Activated naive CD4-positive, alpha-beta T cell treated with anti-CD3 and anti-CD28 coated beads, Interleukin-2, amount 10 ng/mL, durations not matched to agents 7 days and 5 days (primary cell): Measurements from ENCODE around the gene KMT2B.
A peak's percentile ranks its signal among the peaks of the same experiment; 100 is the strongest.
"Not testable (repeated sequence)": the region's sequence is repeated elsewhere in the genome, so short reads cannot be mapped to it uniquely, and the experiment has no call there.

Source experiments
- CTCF ChIA-PET: fragments of 350-600 bp; sonication (Branson Sonifier 250); formaldehyde crosslinking; loops from one replicate; lab custom pipeline; 2021; ENCODE audit warnings: antibody characterized with exemption; lab: Charles Lee
- DNase-seq: peaks from one replicate; pipeline ENCODE4 v3.0.0-alpha.2; 2020
- H3K27ac Mint-ChIP-seq: one replicate; pipeline ENCODE4 v1.8.0; 2021; ENCODE audit warnings: mild to moderate bottlenecking, moderate library complexity, mixed read lengths
- H3K27me3 Mint-ChIP-seq: one replicate; pipeline ENCODE4 v1.8.0; 2021; ENCODE audit warnings: mild to moderate bottlenecking, mixed read lengths
- H3K36me3 Mint-ChIP-seq: one replicate; pipeline ENCODE4 v1.8.0; 2021; ENCODE audit warnings: mixed read lengths
- H3K4me1 Mint-ChIP-seq: one replicate; pipeline ENCODE4 v1.8.0; 2021; ENCODE audit warnings: mixed read lengths
- H3K4me3 Mint-ChIP-seq: one replicate; pipeline ENCODE4 v1.8.0; 2021; ENCODE audit warnings: mild to moderate bottlenecking, moderate library complexity, mixed read lengths
- H3K9me3 Mint-ChIP-seq: one replicate; pipeline ENCODE4 v1.8.0; 2021; ENCODE audit warnings: mixed read lengths

KMT2B gene

GRCh38 chr19:35715355-35715809 is 2.4 kb upstream of the KMT2B start:
- no peak for DNase-seq
- Mint-ChIP-seq H3K36me3 (peaks cover 17% of the 10 kb centered on the region), H3K4me1 (peaks cover 74% of the 10 kb centered on the region), H3K9me3 (no peaks in the 10 kb centered on the region), H3K27me3 (no peaks in the 10 kb centered on the region), H3K4me3 (peak overlapping the region; percentile 85), H3K27ac (peak overlapping the region; percentile 96)
- CTCF ChIA-PET: interaction anchor here (0.8 to 6.7 kb wide), 3 partner anchors 18 to 216 kb away, joined by 3 to 236 read pairs (median 3); no protein-coding TSS in a partner anchor

GRCh38 chr19:35715981-35716800 is 1.6 kb upstream of the KMT2B start:
- no peaks in the 10 kb centered on the region for H3K9me3 Mint-ChIP-seq
- H3K27ac Mint-ChIP-seq: peak overlapping the region; percentile 96
- peak overlapping the region; percentile 85 for H3K4me3 Mint-ChIP-seq
- no peaks in the 10 kb centered on the region for H3K27me3 Mint-ChIP-seq
- peaks cover 17% of the 10 kb centered on the region for H3K36me3 Mint-ChIP-seq
- peaks cover 66% of the 10 kb centered on the region for H3K4me1 Mint-ChIP-seq
- CTCF ChIA-PET: interaction anchor here (0.8 to 6.7 kb wide), 3 partner anchors 18 to 215 kb away, joined by 3 to 236 read pairs (median 3); no protein-coding TSS in a partner anchor
- peak; percentile 46 for DNase-seq

- no peaks in the 10 kb centered on the region for H3K27me3 Mint-ChIP-seq
- H3K36me3 Mint-ChIP-seq: peaks cover 22% of the 10 kb centered on the region
- DNase-seq: peak; percentile 98
- CTCF ChIA-PET: interaction anchor here (1.8 to 6.7 kb wide), 2 partner anchors 19 to 23 kb away, joined by 10 to 236 read pairs; no protein-coding TSS in a partner anchor
- no peaks in the 10 kb centered on the region for H3K9me3 Mint-ChIP-seq
- H3K27ac Mint-ChIP-seq: peak overlapping the region; percentile 96
- peak overlapping the region; percentile 85 for H3K4me3 Mint-ChIP-seq
- H3K4me1 Mint-ChIP-seq: peaks cover 63% of the 10 kb centered on the region
Observed at GRCh38 chr19:35716801-35717664, 770 bp upstream of the KMT2B start.

GRCh38 chr19:35718345-35719041 is 690 bp downstream of the KMT2B start:
- Mint-ChIP-seq H3K27ac (peak overlapping the region; percentile 94), H3K9me3 (no peaks in the 10 kb centered on the region), H3K36me3 (peaks cover 34% of the 10 kb centered on the region), H3K27me3 (no peaks in the 10 kb centered on the region), H3K4me3 (peak overlapping the region; percentile 96), H3K4me1 (peaks cover 50% of the 10 kb centered on the region)
- CTCF ChIA-PET: interaction anchor here (1.0 to 2.1 kb wide), 6 partner anchors 19 to 101 kb away, joined by 3 to 10 read pairs (median 6); partner anchors contain the start of genes PSENEN and U2AF1L4
- peak; percentile 70 for DNase-seq

- Mint-ChIP-seq H3K27me3 (no peaks in the 10 kb centered on the region), H3K36me3 (peaks cover 32% of the 10 kb centered on the region), H3K27ac (peak overlapping the region; percentile 94), H3K4me3 (peak overlapping the region; percentile 96), H3K9me3 (no peaks in the 10 kb centered on the region), H3K4me1 (peaks cover 39% of the 10 kb centered on the region)
- CTCF ChIA-PET: interaction anchor here (1.0 to 2.1 kb wide), 5 partner anchors 18 to 100 kb away, joined by 3 to 10 read pairs (median 7); partner anchors contain the start of genes PSENEN and U2AF1L4
- no peak for DNase-seq
Observed at GRCh38 chr19:35719402-35720162, 1.8 kb downstream of the KMT2B start.

GRCh38 chr19:35720163-35720524 is 2.3 kb downstream of the KMT2B start:
- DNase-seq: no peak
- Mint-ChIP-seq H3K27me3 (no peaks in the 10 kb centered on the region), H3K9me3 (no peaks in the 10 kb centered on the region), H3K36me3 (peaks cover 35% of the 10 kb centered on the region), H3K27ac (peak overlapping the region; percentile 69), H3K4me3 (peak overlapping the region; percentile 40), H3K4me1 (peaks cover 34% of the 10 kb centered on the region)
- CTCF ChIA-PET: no interaction called here

GRCh38 chr19:35720648-35721047 is 2.8 kb downstream of the KMT2B start:
- CTCF ChIA-PET: no interaction called here
- H3K27me3 Mint-ChIP-seq: no peaks in the 10 kb centered on the region
- H3K36me3 Mint-ChIP-seq: peaks cover 40% of the 10 kb centered on the region
- H3K4me3 Mint-ChIP-seq: no peak overlapping the region
- H3K9me3 Mint-ChIP-seq: no peaks in the 10 kb centered on the region
- no peak for DNase-seq
- H3K4me1 Mint-ChIP-seq: peaks cover 30% of the 10 kb centered on the region
- no peak overlapping the region for H3K27ac Mint-ChIP-seq

GRCh38 chr19:35721374-35721773 is 3.6 kb downstream of the KMT2B start:
- Mint-ChIP-seq H3K27me3 (no peaks in the 10 kb centered on the region), H3K36me3 (peaks cover 47% of the 10 kb centered on the region), H3K4me3 (no peak overlapping the region), H3K4me1 (peaks cover 23% of the 10 kb centered on the region), H3K27ac (no peak overlapping the region), H3K9me3 (no peaks in the 10 kb centered on the region)
- CTCF ChIA-PET: no interaction called here
- no peak for DNase-seq

- CTCF ChIA-PET: no interaction called here
- no peak overlapping the region for H3K27ac Mint-ChIP-seq
Observed at GRCh38 chr19:35722461-35722860, 4.7 kb downstream of the KMT2B start.

GRCh38 chr19:35722897-35723296 is 5.1 kb downstream of the KMT2B start:
- Mint-ChIP-seq H3K4me1 (peaks cover 19% of the 10 kb centered on the region), H3K9me3 (no peaks in the 10 kb centered on the region), H3K4me3 (no peak overlapping the region), H3K27ac (no peak overlapping the region), H3K36me3 (peaks cover 50% of the 10 kb centered on the region), H3K27me3 (no peaks in the 10 kb centered on the region)
- DNase-seq: no peak
- CTCF ChIA-PET: no interaction called here

More at GRCh38 chr19:35722461-35722860, 4.7 kb downstream of the KMT2B start:
- no peak for DNase-seq
- Mint-ChIP-seq H3K36me3 (peaks cover 50% of the 10 kb centered on the region), H3K4me3 (no peak overlapping the region), H3K9me3 (no peaks in the 10 kb centered on the region), H3K27me3 (no peaks in the 10 kb centered on the region), H3K4me1 (peaks cover 19% of the 10 kb centered on the region)

GRCh38 chr19:35723671-35724070 is 5.9 kb downstream of the KMT2B start:
- H3K9me3 Mint-ChIP-seq: no peaks in the 10 kb centered on the region
- no peaks in the 10 kb centered on the region for H3K27me3 Mint-ChIP-seq
- no peak overlapping the region for H3K4me3 Mint-ChIP-seq
- peaks cover 19% of the 10 kb centered on the region for H3K4me1 Mint-ChIP-seq
- CTCF ChIA-PET: no interaction called here
- DNase-seq: no peak
- peaks cover 58% of the 10 kb centered on the region for H3K36me3 Mint-ChIP-seq
- H3K27ac Mint-ChIP-seq: no peak overlapping the region

GRCh38 chr19:35724132-35724531 is 6.3 kb downstream of the KMT2B start:
- H3K4me1 Mint-ChIP-seq: peaks cover 16% of the 10 kb centered on the region
- H3K4me3 Mint-ChIP-seq, CTCF ChIA-PET, DNase-seq, H3K9me3 Mint-ChIP-seq, H3K27ac Mint-ChIP-seq, H3K27me3 Mint-ChIP-seq: not testable (repeated sequence)
- H3K36me3 Mint-ChIP-seq: peaks cover 61% of the 10 kb centered on the region

- H3K4me1 Mint-ChIP-seq: peaks cover 11% of the 10 kb centered on the region
- no peak overlapping the region for H3K4me3 Mint-ChIP-seq
- CTCF ChIA-PET: no interaction called here
- H3K9me3 Mint-ChIP-seq: no peaks in the 10 kb centered on the region
- H3K27ac Mint-ChIP-seq: no peak overlapping the region
- DNase-seq: no peak
- H3K27me3 Mint-ChIP-seq: no peaks in the 10 kb centered on the region
- peaks cover 61% of the 10 kb centered on the region for H3K36me3 Mint-ChIP-seq
Observed at GRCh38 chr19:35724560-35724959, 6.8 kb downstream of the KMT2B start.
